Activated CD8-positive, alpha-beta memory T cell treated with anti-CD3 and anti-CD28 coated beads, Interleukin-2, amount 10 ng/mL, durations not matched to agents 7 days and 5 days (primary cell): ENCODE measurements around the gene SLC39A5. TPM values are rescaled to one million over a fixed set of nuclear protein-coding genes. Genes with fewer than 3 reads are reported as not detected.
"Not testable (repeated sequence)": the region's sequence is repeated elsewhere in the genome, so short reads cannot be mapped to it uniquely, and the experiment has no call there.

Experiments
- ATAC-seq: fragments of 150-1000 bp; cut with Tn5 transposase; one replicate; pipeline ENCODE4 v1.10.0; 2021; ENCODE audit warnings: moderate library complexity
- CTCF ChIA-PET: fragments of 350-600 bp; sonication (Branson Sonifier 250); formaldehyde crosslinking; loops from one replicate; lab custom pipeline; 2021; ENCODE audit warnings: antibody characterized with exemption; lab: Charles Lee
- DNase-seq: peaks from one replicate; pipeline ENCODE4 v3.0.0-alpha.2; 2020
- H3K27ac Mint-ChIP-seq: one replicate; pipeline ENCODE4 v1.8.0; 2021; ENCODE audit warnings: mild to moderate bottlenecking, mixed read lengths
- H3K27me3 Mint-ChIP-seq: one replicate; pipeline ENCODE4 v1.8.0; 2021; ENCODE audit warnings: mixed read lengths
- H3K36me3 Mint-ChIP-seq: one replicate; pipeline ENCODE4 v1.8.0; 2021; ENCODE audit warnings: mild to moderate bottlenecking, mixed read lengths
- H3K4me1 Mint-ChIP-seq: one replicate; pipeline ENCODE4 v1.8.0; 2021; ENCODE audit warnings: mixed read lengths
- H3K4me3 Mint-ChIP-seq: one replicate; pipeline ENCODE4 v1.8.0; 2021; ENCODE audit warnings: mild to moderate bottlenecking, moderate library complexity, mixed read lengths
- H3K9me3 Mint-ChIP-seq: one replicate; pipeline ENCODE4 v1.8.0; 2022; ENCODE audit warnings: low read depth, mixed read lengths
- total RNA-seq, 2 experiments: library from RNA; stranded (reverse); gene quantifications; one replicate each; pipeline ENCODE4 v1.2.3, GENCODE V29; 2021

The SLC39A5 gene
- total RNA-seq, 2 experiments from 2014 or later, result 0.87 to 0.96 TPM

GRCh38 chr12:56274299-56274698 is 44.4 kb downstream of the SLC39A5 start:
- CTCF ChIA-PET, result no interaction called here
- ATAC-seq (no peak), DNase-seq (no peak)
- Mint-ChIP-seq H3K27me3 (no peaks in the 10 kb centered on the region), H3K4me3 (no peak overlapping the region), H3K9me3 (no peaks in the 10 kb centered on the region), H3K4me1 (no peaks in the 10 kb centered on the region), H3K36me3 (peaks cover 36% of the 10 kb centered on the region), H3K27ac (no peak overlapping the region)

- H3K9me3 Mint-ChIP-seq, result no peaks in the 10 kb centered on the region
Observed at GRCh38 chr12:56278905-56279304, 49.1 kb downstream of the SLC39A5 start.

GRCh38 chr12:56280849-56281248 is 51.0 kb downstream of the SLC39A5 start:
- no peak overlapping the region for H3K27ac Mint-ChIP-seq
- H3K27me3 Mint-ChIP-seq, result no peaks in the 10 kb centered on the region
- ATAC-seq (no peak), DNase-seq (no peak)
- peaks cover 44% of the 10 kb centered on the region for H3K36me3 Mint-ChIP-seq
- CTCF ChIA-PET, result no interaction called here
- H3K4me3 Mint-ChIP-seq, result no peak overlapping the region
- H3K9me3 Mint-ChIP-seq, result no peaks in the 10 kb centered on the region
- H3K4me1 Mint-ChIP-seq, result no peaks in the 10 kb centered on the region

More at GRCh38 chr12:56278905-56279304, 49.1 kb downstream of the SLC39A5 start:
- DNase-seq (no peak), ATAC-seq (no peak)
- Mint-ChIP-seq H3K4me1 (no peaks in the 10 kb centered on the region), H3K27me3 (no peaks in the 10 kb centered on the region), H3K27ac (no peak overlapping the region), H3K36me3 (peaks cover 49% of the 10 kb centered on the region), H3K4me3 (no peak overlapping the region)
- CTCF ChIA-PET, result interaction anchor here (1.6 to 3.3 kb wide), 2 partner anchors 12 to 20 kb away, joined by 3 to 11 read pairs; partner anchors contain the start of genes ANKRD52 and COQ10A

GRCh38 chr12:56282030-56282429 is 52.2 kb downstream of the SLC39A5 start:
- DNase-seq (no peak), ATAC-seq (no peak)
- H3K4me3 Mint-ChIP-seq, result no peak overlapping the region
- peaks cover 1% of the 10 kb centered on the region for H3K4me1 Mint-ChIP-seq
- peaks cover 45% of the 10 kb centered on the region for H3K36me3 Mint-ChIP-seq
- H3K9me3 Mint-ChIP-seq, result no peaks in the 10 kb centered on the region
- H3K27ac Mint-ChIP-seq, result no peak overlapping the region
- no peaks in the 10 kb centered on the region for H3K27me3 Mint-ChIP-seq
- CTCF ChIA-PET, result no interaction called here

GRCh38 chr12:56282579-56282978 is 52.7 kb downstream of the SLC39A5 start:
- Mint-ChIP-seq H3K27me3 (no peaks in the 10 kb centered on the region), H3K4me1 (peaks cover 1% of the 10 kb centered on the region), H3K4me3 (no peak overlapping the region), H3K36me3 (peaks cover 45% of the 10 kb centered on the region), H3K9me3 (no peaks in the 10 kb centered on the region), H3K27ac (no peak overlapping the region)
- CTCF ChIA-PET, result no interaction called here
- DNase-seq, result no peak
- no peak for ATAC-seq

GRCh38 chr12:56284263-56284662 is 54.4 kb downstream of the SLC39A5 start:
- not testable (repeated sequence) for H3K4me3 Mint-ChIP-seq, H3K27ac Mint-ChIP-seq, H3K27me3 Mint-ChIP-seq, DNase-seq, ATAC-seq, H3K4me1 Mint-ChIP-seq, H3K9me3 Mint-ChIP-seq
- H3K36me3 Mint-ChIP-seq, result peaks cover 41% of the 10 kb centered on the region
- CTCF ChIA-PET, result interaction anchor here (1.0 kb wide), 1 partner anchor 18 kb away, joined by 3 read pairs; no protein-coding TSS in a partner anchor

- Mint-ChIP-seq H3K27me3 (no peaks in the 10 kb centered on the region), H3K4me1 (peaks cover 14% of the 10 kb centered on the region), H3K4me3 (no peak overlapping the region), H3K9me3 (no peaks in the 10 kb centered on the region), H3K36me3 (peaks cover 44% of the 10 kb centered on the region), H3K27ac (no peak overlapping the region)
- CTCF ChIA-PET, result interaction anchor here (1.1 to 1.6 kb wide), 3 partner anchors 12 to 20 kb away, joined by 3 to 4 read pairs (median 4); partner anchors contain the start of gene CS
- ATAC-seq (no peak), DNase-seq (no peak)
Observed at GRCh38 chr12:56286044-56286830, 56.4 kb downstream of the SLC39A5 start.

Other genes starting within 250 kb of the SLC39A5 start
- 10 to 100 TPM in 1 of 2 experiments, 1 to 10 TPM in 1; 2.5 to 14.6 TPM for gene SUOX, start 232.8 kb upstream of the SLC39A5 start, total RNA-seq
- 10 to 100 TPM; 15.8 to 44.9 TPM for gene IKZF4, start 209.0 kb upstream of the SLC39A5 start, total RNA-seq
- 10 to 100 TPM; 27.9 to 42.2 TPM for gene RPS26, start 188.1 kb upstream of the SLC39A5 start, total RNA-seq
- gene ERBB3, start 149.9 kb upstream of the SLC39A5 start, total RNA-seq, result 1 to 10 TPM in 1 of 2 experiments, under 1 TPM in 1; 0.94 to 1.8 TPM
- gene PA2G4, start 125.5 kb upstream of the SLC39A5 start, total RNA-seq, result 100 to 1,000 TPM; 293 to 364 TPM
- gene RPL41, start 113.4 kb upstream of the SLC39A5 start, total RNA-seq, result 1,000 to 10,000 TPM; 3,748 to 4,271 TPM
- 10 to 100 TPM; 10.3 to 11.7 TPM for gene ZC3H10, start 111.8 kb upstream of the SLC39A5 start, total RNA-seq
- gene ESYT1, start 101.8 kb upstream of the SLC39A5 start, total RNA-seq, result 100 to 1,000 TPM; 225 to 241 TPM
- 10 to 100 TPM; 67.6 to 85.2 TPM for gene MYL6B, start 77.5 kb upstream of the SLC39A5 start, total RNA-seq
- gene MYL6, start 71.7 kb upstream of the SLC39A5 start, total RNA-seq, result 1,000 to 10,000 TPM; 1,307 to 1,412 TPM
- 100 to 1,000 TPM; 147 to 150 TPM for gene SMARCC2, start 40.6 kb upstream of the SLC39A5 start, total RNA-seq
- gene RNF41, start 8.1 kb upstream of the SLC39A5 start, total RNA-seq, result 10 to 100 TPM; 28.2 to 34.2 TPM
- 10 to 100 TPM; 62.8 to 80.6 TPM for gene NABP2, start 5.7 kb upstream of the SLC39A5 start, total RNA-seq
- 10 to 100 TPM; 66.9 to 68.3 TPM for gene ANKRD52, start 28.3 kb downstream of the SLC39A5 start, total RNA-seq
- gene COQ10A, start 36.9 kb downstream of the SLC39A5 start, total RNA-seq, result 10 to 100 TPM; 16.0 to 17.4 TPM
- 100 to 1,000 TPM; 174 to 242 TPM for gene CS, start 70.3 kb downstream of the SLC39A5 start, total RNA-seq
- gene CNPY2, start 85.9 kb downstream of the SLC39A5 start, total RNA-seq, result 100 to 1,000 TPM; 110 to 161 TPM
- 10 to 100 TPM; 48.7 to 72.5 TPM for gene PAN2, start 103.9 kb downstream of the SLC39A5 start, total RNA-seq
- 10 to 100 TPM in 1 of 2 experiments, 1 to 10 TPM in 1; 2.9 to 12.4 TPM for gene IL23A, start 108.8 kb downstream of the SLC39A5 start, total RNA-seq
- gene STAT2, start 130.1 kb downstream of the SLC39A5 start, total RNA-seq, result 100 to 1,000 TPM; 178 to 308 TPM
- not detected for gene APOF, start 132.8 kb downstream of the SLC39A5 start, total RNA-seq
- gene TIMELESS, start 219.4 kb downstream of the SLC39A5 start, total RNA-seq, result 10 to 100 TPM; 64.1 to 65.8 TPM
- gene MIP, start 224.6 kb downstream of the SLC39A5 start, total RNA-seq, result not detected
- gene SPRYD4, start 238.5 kb downstream of the SLC39A5 start, total RNA-seq, result 1 to 10 TPM; 3.4 to 3.7 TPM